ENCODE data around the gene SLC35G3.
"Not testable (repeated sequence)": the region's sequence is repeated elsewhere in the genome, so short reads cannot be mapped to it uniquely, and the experiment has no call there.

Gene SLC35G3

DNA sequence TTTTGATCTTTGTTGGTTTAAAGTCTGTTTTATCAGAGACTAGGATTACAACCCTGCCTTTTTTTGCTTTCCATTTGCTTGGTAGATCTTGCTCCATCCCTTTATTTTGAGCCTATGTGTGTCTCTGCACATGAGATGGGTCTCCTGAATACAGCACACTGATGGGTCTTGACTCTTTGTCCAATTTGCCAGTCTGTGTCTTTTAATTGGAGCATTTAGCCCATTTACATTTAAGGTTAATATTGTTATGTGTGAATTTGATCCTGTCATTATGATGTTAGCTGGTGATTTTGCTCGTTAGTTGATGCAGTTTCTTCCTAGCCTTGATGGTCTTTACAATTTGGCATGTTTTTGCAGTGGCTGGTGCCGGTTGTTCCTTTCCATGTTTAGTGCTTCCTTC, 8.4 kb upstream of the SLC35G3 start:
- DNase-seq, result not testable (repeated sequence)

- not testable (repeated sequence) for DNase-seq
These were observed 869 bp upstream of the SLC35G3 start for GRCh38 chr17:35195062-35195461.

- DNase-seq, result no peak
These were observed 1.5 kb downstream of the SLC35G3 start for GRCh38 chr17:35192708-35193107.

- DNase-seq, result no peak
These were observed 3.0 kb downstream of the SLC35G3 start for GRCh38 chr17:35191001-35191695.

GRCh38 chr17:35189291-35189690, 4.9 kb downstream of the SLC35G3 start:
- DNase-seq, result no peak

DNA sequence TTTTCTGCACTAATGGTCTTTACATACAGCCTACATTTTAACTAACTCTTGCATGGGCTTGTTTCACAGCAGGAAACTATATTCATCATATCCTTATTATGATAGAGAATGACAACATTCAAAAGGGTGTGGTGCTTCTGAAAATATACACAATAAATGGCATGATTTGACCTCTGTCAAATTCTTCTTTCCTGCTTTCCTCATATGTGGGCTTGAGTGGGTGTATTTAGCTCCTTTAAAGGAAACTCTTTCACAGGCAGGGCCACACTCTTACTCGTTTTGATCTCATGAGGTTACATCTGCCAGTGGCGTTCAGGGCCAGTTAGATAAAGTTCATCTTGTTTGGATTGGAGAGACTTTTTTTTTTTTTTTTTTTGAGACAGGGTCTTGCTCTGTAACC, 6.1 kb downstream of the SLC35G3 start:
- no peak for DNase-seq

- no peak for DNase-seq
These were observed 6.7 kb downstream of the SLC35G3 start for GRCh38 chr17:35187481-35187880.

GRCh38 chr17:35185849-35186248, 8.3 kb downstream of the SLC35G3 start:
- no peak for DNase-seq

GRCh38 chr17:35184274-35184673, 9.9 kb downstream of the SLC35G3 start:
- DNase-seq, result no peak

DNA sequence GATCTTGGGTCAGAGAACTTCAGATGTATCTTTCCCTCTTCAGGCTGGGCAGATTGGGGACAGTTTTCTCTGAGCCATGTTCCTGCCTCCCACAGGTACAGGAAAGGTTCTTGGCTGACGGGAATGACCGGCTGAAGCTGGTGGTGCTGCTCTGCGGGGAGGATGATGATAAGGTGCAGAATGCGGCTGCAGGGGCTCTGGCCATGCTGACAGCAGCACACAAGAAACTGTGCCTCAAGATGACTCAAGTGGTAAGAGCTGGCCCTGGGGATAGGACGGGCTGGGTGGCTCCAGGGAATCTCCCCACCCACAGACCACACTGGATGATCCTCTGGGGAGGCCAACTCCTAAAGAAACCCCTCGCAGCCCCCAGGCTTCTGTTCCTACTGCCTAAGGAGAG, 10.9 kb downstream of the SLC35G3 start:
- DNase-seq, result no peak

GRCh38 chr17:35179379-35179778, 14.8 kb downstream of the SLC35G3 start:
- not testable (repeated sequence) for DNase-seq

DNA sequence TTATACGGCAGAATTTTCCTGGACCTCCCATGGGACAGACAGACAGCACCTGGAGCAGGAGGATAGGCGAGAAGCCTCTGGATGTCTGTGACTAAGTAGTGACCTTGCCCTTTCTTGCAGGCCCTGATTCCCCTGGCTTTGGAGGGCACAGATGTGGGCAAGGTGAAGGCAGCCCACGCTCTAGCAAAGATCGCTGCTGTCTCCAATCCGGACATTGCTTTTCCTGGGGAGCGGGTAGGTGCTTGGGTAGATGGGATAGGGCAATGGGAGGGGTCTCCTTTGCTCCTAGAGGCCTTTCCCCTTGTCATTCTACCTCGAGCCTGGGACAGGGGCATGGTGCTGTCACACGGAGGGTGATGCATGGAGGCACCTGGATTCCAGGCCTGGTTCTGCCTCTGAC, 17.3 kb downstream of the SLC35G3 start:
- no peak for DNase-seq

DNA sequence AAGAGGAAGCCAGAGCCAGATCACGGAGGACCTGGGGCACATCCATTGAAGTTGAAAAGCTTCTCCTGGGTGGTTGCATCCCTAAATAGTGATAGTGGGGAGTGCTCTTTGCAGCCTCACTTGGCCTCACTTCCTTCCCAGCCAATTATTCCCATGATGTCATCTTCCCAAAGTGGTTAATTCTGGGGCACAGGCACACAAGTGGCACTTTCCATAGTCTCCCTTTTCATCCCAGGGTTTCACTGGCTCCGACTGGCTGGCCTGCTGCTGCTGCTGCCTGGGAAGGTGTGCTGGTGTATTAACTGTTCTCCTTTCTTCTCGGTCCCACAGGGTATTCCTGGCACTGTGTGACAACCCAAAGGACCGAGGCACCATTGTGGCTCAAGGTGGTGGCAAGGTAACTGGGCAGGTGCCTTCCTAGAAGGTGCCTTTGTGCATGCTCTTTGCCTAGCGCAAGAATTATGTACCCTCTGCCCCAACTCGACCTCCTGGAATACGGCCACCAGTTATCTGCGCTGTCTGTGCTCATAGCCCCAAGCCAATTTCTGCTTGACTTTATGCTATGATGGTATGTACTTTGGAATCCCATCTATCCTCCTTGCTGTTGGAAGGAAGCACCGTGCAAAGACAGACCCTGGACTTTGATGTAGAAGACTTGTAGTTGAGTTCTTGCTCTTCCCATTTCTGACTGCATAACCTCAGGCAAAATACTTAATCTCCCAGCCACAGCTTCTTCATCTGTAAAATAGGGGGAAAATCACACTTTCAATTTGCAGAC, 18.4 kb downstream of the SLC35G3 start:
- DNase-seq, result no peak

DNA sequence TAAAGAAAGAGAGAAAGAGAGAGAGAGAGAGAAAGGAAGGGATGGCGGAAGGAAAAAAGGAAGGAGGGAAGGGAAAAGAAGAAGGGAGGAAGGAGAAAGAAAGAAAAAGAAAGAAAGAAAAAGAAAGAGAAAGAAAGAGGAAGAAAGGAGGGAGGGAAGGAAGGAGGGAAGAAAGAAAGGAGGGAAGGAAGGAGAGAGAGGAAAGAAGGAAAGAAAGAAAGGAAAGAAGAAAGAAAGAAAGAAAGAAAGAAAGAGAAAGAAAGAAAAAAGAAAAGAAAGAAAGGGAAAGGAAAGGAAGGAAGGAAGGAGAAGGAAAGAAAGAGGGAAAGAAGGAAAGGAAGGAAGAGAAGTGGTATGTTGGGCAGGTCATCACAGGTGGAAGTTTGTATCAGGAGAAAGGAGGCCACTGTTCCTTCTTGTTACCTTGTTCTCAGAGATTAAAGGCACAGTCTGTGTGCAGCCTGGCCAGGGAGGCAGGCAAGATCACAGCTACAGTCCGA, 19.3 kb downstream of the SLC35G3 start:
- no peak for DNase-seq

- not testable (repeated sequence) for DNase-seq
These were observed 21.9 kb downstream of the SLC35G3 start for GRCh38 chr17:35172321-35172720.

GRCh38 chr17:35171834-35172233, 22.4 kb downstream of the SLC35G3 start:
- DNase-seq, result no peak

- no peak for DNase-seq
These were observed 23.0 kb downstream of the SLC35G3 start for GRCh38 chr17:35170968-35171771.

- DNase-seq, result no peak
These were observed 24.3 kb downstream of the SLC35G3 start for GRCh38 chr17:35169835-35170363.

- no peak for DNase-seq
These were observed 26.5 kb downstream of the SLC35G3 start for GRCh38 chr17:35167666-35168065.

GRCh38 chr17:35167046-35167445, 27.1 kb downstream of the SLC35G3 start:
- no peak for DNase-seq

DNA sequence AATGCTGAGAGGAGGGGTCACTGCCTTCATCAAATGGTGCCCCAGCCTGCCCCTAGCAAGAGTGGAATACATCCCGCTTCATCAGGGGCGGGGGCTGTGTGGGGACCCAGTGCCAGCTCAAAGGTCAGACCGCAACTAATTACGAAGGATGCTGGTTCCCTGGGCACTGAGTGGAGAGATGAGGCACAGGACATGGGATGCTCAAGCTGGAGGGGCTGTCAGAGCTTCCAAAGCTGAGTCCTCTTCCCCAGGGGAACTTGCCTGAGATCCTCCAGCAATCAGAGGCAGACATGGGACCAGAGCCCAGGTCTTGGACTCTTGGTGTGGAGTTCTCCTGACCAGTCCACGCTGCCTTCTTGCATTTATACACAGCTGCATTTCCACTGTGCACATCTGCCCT, 27.7 kb downstream of the SLC35G3 start:
- no peak for DNase-seq

DNA sequence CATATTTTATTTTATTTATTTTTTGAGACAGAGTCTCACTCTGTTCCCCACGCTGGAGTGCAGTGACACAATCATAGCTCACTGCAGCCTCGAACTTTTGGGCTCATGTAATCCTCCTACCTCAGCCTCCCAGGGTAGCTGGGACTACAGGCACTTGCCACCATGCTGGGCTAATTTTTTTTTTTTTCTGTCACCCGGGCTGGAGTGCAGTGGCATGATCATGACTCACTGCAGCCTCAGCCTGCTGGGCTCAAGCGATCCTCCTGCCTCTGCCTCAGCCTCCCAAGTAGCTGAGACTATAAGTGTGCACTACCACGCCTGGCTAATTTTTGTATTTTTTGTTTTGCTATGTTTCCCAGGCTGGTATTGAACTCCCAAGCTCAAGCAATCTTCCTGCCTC, 29.5 kb downstream of the SLC35G3 start:
- no peak for DNase-seq

DNA sequence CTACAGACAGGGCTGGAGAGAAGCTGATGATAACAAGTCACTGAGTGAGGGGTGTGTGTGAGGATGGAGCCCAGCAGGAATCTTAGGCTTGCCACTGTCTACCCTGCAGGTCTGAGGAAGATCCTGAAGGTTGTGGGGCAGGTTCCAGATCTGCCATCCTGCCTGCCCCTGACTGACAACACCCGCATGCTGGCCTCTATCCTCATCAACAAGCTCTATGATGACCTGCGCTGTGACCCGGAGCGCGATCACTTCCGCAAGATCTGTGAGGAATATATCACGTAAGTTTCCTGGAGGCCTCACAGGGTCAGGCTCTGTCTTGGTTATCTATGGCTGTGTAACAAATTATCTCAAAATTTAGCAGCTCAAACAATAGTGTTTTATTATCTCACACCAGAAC, 30.3 kb downstream of the SLC35G3 start:
- no peak for DNase-seq

All from NCI-H524 (cell line).